Cardiac fibroblast (primary cell): ENCODE measurements around the gene FGGY.
A peak's percentile ranks its signal among the peaks of the same experiment; 100 is the strongest.
"Not testable (repeated sequence)": the region's sequence is repeated elsewhere in the genome, so short reads cannot be mapped to it uniquely, and the experiment has no call there.

Experiments
- DNase-seq, 2 donors: peaks; one replicate each; pipeline versions ENCODE4 v3.0.0 to v3.0.0-alpha.2; 2010; ENCODE audit warnings: low read depth in 2 of 2
- H3K4me3 ChIP-seq, 2 donors: replicated peaks in 1 of 2; 1 replicate in 1 of 2; 2 replicates in 1 of 2; pipeline ENCODE4 v1.5.1; 2011; ENCODE audit warnings: low read depth in 2 of 2, low read length in 2 of 2, mild to moderate bottlenecking in 2 of 2, moderate library complexity in 1 of 2
- CTCF ChIP-seq: IDR thresholded peaks from one replicate; pipeline ENCODE4 v1.5.1; 2011; ENCODE audit warnings: low read depth, mild to moderate bottlenecking, low read length, inconsistent platforms

Gene FGGY

GRCh38 chr1:59732214-59732955 lies 435.5 kb downstream of the FGGY start:
- no peak overlapping the region for H3K4me3 ChIP-seq
- TF ChIP-seq CTCF, result no peak
- DNase-seq, result no peak

- DNase-seq, result peak; percentile 20 to 50
- no peak overlapping the region for H3K4me3 ChIP-seq
- no peak for TF ChIP-seq CTCF
Measured at GRCh38 chr1:59733443-59734141, 436.7 kb downstream of the FGGY start.

- H3K4me3 ChIP-seq, result not testable (repeated sequence)
Measured at GRCh38 chr1:59735927-59736326, 439.0 kb downstream of the FGGY start.

GRCh38 chr1:59736744-59737143 lies 439.9 kb downstream of the FGGY start:
- TF ChIP-seq CTCF, result no peak

More at GRCh38 chr1:59735927-59736326, 439.0 kb downstream of the FGGY start:
- not testable (repeated sequence) for DNase-seq

GRCh38 chr1:59737638-59738037 lies 440.7 kb downstream of the FGGY start:
- no peak overlapping the region for H3K4me3 ChIP-seq
- no peak for DNase-seq
- TF ChIP-seq CTCF, result no peak

More at GRCh38 chr1:59736744-59737143, 439.9 kb downstream of the FGGY start:
- no peak overlapping the region for H3K4me3 ChIP-seq
- DNase-seq, result no peak

- peak in 1 of 2 donors; percentile 72 for DNase-seq
- H3K4me3 ChIP-seq, result no peak overlapping the region
- no peak for TF ChIP-seq CTCF
Measured at GRCh38 chr1:59738152-59738551, 441.3 kb downstream of the FGGY start.

GRCh38 chr1:59738591-59739015 lies 441.7 kb downstream of the FGGY start:
- no peak for TF ChIP-seq CTCF
- peak; percentile 62 to 89 for DNase-seq
- no peak overlapping the region for H3K4me3 ChIP-seq
